Activated T-helper 9 cell treated with anti-CD3 and anti-CD28 coated beads, Interleukin-2, amount 50 U/mL, for 16 hours (primary cell): ENCODE data around the gene BLOC1S4.

Experiments used
- DNase-seq: peaks from one replicate; pipeline ENCODE4 v3.0.0-alpha.2; 2020; ENCODE audit warnings: low read depth

Gene BLOC1S4

DNA sequence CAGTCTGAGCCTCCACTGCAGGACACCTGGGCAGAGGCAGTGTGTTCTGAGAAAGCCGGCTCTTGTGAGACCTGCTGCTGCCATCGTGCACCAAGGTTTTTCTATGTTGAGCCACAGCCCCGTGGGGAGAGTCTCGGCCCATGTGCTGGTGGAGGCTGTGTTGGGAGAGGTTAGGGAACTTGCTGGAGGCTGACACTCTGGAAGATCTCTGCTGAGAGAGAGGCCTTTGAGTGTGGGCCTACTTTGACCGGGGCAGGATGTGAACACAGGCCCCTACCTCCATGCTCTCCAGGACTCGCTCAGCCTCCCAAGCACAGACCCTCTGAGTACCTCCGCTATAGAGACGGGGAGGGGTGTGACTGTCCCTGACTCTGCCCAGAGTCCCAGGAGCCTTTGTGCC lies 23.6 kb upstream of the BLOC1S4 start:
- DNase-seq: no peak

DNA sequence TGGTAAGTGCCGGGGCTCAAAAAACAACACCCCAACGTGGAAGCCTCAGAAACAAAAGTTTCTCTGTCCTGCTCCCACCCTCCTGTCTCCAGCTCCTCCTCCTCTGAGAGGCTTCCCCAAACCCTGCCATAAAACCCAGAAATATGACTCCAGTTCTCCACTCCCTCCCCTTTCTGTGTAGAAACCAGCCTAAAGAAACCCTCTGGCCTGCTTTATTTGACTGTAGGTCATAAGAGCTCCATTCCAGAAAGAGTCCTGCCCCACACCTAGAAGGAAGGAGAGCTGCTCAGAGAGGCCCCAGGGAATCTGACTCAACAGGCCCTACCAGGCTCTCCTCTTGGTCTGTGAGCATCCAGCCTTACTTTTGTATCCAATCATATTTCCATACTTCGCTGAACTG lies 23.2 kb upstream of the BLOC1S4 start:
- no peak for DNase-seq

DNA sequence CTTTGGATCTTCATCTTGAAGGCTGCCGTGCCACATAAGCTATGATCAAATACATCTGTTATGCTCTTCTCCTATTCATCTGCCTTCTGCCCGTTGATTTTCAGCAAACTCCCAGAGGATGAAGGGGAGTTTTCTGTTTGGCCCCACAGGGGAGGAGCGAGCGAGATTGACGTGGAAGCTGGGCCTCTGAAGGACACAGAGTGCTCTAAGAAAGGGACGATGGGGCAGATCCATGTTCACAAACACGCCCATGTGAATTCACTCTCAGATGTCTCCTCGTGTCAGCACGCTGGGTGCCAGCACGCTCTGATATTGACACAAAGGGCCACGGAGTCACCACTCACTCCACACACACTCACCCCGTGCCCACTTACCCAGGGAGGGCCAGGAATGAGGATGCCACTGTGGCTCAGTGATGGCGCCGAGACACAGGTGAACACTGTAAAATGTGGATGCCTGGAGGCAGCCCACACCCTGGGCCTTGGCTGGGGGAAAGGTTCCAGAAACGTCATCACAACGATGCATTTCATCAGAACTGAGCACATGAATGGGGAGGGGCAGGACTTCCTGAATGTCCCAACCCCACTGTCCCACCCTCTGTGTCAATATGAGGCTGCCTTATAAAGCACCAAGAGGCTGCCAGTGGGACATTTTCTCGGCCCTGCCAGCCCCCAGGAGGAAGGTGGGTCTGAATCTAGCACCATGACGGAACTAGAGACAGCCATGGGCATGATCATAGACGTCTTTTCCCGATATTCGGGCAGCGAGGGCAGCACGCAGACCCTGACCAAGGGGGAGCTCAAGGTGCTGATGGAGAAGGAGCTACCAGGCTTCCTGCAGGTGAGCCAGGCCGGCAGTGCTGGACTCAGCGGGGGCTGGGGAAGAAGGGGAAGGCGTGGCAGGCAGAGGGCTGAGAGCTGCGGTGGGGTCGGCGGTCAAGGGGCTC lies 22.5 kb upstream of the BLOC1S4 start, which contains the start of gene S100P:
Gene S100P (plus strand): TSS at position 648 of the 946 bp plus-strand sequence. CDS start 55 bp downstream, at position 703.
- no peak for DNase-seq

DNA sequence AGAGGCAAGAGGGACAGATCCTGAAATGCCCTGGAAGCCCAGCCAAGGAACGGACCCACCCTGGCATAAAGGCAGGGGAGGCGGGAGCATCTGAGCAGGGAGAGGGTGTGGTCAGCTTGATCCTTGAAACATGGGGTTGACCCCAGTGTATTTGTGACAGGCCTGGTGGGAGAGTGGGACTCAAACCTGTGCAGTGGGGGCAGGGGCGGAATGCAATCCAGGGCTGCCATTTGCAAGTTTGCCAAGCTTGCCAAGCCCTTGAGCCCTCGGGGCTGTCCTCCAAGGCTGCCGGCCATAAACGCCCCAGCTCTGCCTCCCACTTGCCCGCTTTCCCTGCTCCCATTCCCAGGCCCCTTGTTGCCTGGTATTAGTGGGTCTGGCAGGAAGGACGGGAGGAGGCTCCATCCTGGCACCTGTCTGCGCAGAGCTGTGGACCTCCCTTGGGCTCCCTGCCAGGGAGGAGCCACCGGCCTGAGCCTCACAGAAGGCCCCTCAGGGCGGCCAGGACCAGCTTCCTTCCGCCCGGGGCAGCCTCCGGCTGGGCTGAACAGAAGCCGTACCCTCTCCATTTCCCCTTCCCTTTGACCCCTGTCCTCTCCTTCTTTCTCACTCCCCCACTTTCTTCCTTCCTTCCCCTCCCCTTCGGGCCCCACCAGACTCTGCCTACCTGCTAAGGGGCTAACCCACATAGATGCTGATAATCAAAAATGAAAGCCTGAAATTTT lies 21.6 kb upstream of the BLOC1S4 start:
- no peak for DNase-seq

DNA sequence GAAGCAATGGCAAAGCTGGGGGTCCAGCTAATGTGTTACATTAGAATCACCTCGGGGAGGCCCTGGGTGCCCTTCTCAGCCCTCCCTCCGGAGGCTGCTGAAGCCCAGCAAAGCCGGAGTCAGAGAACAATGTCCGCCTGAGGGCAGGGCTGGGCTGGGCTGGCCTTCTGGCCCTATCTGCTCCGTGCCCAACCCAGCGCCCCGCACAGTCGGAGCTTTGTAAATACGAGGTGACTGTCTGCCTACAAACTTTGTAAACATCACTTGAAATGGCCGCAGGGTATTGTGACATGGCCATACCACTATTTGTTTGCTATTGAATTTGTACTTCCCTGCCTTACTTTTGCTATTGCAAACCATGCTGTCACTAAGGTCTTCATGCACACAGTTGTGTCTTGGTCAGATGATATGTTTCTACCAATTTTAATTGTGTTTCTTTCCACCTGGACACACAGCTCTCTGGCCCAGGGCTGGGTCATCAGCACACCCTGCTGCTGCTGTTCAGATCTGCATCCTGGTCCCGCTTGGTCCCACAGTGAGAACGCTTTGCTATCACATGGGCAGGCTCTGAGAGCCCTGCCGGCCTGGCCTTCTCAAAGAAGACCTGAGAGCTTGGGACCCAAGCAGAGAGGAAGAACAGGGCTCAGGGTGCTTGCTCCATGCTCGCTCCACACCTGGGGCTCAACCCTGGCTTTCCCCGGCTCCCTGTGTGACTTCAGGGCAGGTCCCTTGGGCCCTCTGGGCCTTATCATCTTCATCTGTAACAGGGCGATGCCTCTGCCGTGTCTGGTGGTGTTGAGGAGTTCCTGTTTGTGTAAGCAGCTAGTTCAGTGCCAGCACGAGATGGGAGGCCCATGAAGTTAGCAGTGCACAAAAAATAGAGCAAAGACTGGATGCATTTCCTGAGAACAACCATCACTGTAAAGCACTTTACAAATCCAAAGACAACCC lies 20.0 kb upstream of the BLOC1S4 start:
- DNase-seq: peak; percentile 23

DNA sequence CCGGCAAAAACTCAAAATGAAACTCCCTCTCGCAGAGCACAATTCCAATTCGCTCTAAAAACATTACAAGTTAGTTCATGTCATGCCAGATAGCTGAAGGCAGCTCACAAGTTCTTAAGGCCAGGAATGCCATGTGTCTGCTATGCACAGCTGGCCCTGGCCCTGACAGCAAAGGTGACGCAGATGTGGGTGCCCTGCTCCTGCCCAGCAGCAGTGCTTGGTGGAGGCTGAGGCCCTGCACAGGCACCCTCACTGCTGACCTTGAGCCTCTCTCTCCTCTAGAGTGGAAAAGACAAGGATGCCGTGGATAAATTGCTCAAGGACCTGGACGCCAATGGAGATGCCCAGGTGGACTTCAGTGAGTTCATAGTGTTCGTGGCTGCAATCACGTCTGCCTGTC lies 19.4 kb upstream of the BLOC1S4 start:
- no peak for DNase-seq

DNA sequence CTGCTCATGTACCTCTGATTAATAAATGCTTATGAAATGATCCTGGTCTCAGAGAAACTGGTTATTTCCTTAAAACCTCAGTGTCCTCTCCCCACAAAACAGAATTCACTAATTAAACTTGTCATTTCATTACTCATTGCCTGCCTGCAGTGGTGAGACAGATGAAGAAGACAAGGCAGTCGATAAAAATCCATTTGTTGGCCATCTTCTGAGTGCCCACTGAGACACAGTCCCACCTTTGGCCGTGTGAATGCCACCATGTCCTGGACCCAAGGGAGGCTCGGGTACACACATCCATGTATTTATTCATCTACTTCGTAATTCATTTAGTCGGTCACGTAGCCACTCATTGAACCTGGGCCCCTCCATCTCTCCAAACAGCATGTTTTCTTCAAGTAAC lies 18.8 kb upstream of the BLOC1S4 start:
- no peak for DNase-seq

DNA sequence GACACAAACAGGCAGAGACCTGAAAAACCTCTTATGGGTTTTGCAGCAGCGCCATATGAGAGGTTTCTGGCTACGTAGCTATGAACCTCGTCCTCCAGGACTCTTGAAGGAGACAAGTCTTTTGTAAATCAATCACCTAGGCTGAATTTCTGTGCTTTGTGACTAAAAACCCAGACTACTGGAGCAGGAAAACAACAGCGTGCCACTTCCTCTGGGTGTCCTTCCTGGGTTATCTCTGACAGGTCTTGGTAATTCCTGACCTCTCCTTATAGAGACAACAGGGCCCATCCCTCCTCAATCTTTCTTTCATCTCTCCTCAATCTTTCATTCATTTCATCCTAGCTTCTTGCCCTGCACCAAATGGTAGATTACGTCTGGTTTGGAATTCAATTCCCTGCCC lies 16.6 kb upstream of the BLOC1S4 start:
- DNase-seq: no peak

DNA sequence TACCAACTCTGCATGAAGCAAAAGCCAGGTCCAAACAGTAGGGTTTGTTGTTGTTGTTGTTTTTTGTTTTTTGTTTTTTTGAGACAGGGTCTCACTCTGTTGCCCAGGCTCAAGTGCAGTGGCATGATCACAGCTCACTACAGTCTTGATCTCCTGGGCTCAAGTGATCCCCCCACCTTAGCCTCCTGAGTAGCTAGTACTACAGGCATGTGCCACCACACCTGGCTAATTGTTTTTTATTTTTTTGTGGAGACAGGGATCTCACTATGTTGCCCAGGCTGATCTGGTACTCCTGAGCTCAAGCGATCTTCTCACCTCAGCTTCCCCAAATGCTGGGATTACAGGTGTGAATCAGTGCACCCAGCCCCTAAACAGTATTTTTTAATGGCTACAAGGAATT lies 16.1 kb upstream of the BLOC1S4 start:
- no peak for DNase-seq

DNA sequence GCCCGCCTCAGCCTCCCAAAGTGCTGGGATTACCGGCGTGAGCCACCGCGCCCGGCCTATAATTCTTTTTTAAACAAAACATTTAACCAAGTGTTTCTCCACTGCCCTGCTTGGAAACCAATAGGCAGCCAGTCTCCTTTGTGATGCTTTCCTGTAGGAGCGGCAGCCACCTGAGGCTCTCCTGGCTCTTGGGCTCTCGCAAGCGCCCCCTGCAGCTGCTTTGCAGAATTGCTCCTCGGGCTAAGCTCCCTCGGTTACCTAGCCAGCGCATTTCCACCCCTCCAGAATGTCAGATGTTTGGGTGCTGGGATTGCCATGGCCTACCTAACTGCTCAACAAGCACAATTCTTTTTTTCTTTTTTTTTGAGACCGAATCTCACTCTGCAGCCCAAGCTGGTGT lies 14.6 kb upstream of the BLOC1S4 start:
- DNase-seq: peak; percentile 21

DNA sequence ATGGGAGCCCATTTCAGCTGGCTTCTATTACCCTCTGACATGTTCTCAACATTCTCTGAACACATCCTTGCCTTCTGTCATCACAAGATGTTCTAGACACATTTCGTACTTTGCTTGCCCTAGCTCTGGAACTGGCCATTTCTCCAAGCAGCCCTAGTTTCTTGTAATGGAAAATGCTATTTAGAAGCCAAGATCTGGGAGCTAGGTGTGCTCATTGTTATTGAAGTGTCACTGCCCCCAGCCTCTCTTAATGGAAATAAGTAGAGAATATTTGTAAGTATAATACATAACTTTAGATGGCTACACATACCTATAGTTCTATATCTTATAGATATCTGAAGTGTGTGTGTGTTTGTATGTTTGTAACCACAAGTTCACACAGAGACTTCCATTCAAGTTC lies 13.2 kb upstream of the BLOC1S4 start:
- no peak for DNase-seq

DNA sequence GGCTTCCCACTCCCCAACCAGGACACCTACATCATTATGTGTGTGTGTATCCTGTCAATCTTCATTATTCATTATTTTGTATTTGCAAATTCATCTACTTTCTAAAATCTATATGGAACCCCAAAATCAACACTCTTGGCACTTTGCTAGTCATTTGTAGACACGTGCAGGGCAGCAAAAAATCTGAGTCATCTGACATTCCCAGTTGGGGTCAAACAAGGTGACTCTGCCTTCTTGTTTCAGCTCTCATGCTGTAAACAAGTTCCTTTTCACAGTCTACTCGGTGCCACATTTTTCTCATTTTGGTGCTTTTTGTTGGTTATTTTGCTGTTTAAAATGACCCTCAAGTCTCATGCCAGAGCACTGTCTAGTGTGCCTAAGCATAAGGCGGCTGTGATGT lies 12.2 kb upstream of the BLOC1S4 start:
- DNase-seq: no peak

DNA sequence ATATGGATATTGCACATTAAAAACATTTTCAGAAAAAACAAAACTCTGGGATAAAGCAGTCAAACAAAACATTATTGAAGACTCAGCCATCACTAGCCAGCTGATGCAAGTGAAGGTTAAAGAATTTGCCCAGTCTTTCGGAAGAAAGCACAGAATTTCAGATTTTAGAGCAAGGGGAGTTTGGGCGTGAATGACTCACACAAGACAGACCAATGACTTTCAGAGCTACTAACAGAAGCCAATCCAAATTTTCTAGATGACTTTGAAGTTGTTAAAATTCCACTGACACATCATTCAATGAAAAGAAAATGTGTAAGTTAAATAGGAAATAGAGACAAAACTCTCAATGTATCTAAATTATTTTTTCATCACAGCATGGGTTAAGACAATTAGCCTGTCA lies 10.3 kb upstream of the BLOC1S4 start:
- no peak for DNase-seq

DNA sequence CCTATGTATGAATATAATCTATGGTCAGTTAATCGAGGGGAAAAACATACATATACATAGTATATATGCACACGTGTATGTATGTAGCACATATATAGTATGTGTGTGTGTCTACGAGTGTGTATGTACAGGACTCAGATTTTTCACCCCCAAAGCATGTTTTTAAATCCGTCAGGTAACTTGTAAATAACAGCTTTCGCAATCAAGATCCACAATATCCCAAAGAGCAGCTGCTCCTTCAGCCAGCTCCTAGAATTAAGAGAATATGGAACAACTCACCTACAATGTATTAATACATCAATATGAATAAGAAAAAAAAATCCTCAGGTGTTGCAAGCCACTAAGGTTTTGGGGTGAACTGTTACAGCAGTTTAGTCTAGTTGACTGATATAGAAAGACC lies 9.8 kb upstream of the BLOC1S4 start:
- DNase-seq: no peak

DNA sequence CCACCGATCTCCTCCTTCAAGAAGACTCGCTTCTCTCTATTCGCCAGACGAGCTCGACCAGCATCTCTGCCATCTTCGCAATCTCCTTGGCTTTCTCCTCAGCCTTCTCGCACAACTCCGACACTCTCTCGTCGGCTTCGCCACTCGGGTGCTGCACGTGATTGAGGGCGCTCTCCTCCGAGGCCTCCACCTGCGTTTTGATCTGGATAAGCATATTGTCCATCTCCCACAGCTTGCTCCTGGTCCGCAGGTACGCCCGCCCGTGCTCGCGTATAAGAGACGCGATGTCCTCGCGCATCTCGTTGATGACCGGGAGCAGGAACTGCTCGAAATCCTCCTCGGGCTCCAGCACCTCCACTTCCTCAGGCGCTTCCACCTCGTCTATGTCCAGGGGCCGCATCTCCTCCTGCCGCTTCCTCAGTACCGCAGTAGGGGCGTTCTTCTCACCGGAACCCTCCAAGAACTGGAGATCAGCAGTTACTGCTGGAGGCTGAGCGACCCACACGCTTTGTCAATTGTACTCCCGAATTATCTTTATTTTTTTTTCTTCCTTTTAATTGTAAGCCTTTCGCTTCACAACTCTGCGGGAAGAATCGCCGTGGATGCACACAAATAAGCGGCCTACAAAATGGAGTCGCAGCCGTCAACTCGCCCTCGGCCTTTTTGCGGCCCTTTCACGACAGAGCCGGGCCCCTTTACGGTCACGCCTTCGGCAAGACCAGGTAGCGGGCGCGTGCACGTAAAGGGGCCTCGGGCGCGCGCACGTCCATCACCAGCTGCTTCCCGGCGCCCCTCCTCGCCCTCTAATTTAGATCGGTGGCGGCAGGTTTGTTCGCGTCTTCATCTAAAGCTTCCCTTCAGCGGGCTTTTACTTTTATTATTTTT lies 6.5 kb upstream of the BLOC1S4 start, which contains the start of gene MRFAP1L1:
Gene MRFAP1L1 (minus strand): TSS at position 636 of the 885 bp plus-strand sequence. CDS start 236 bp downstream, at position 400.
- DNase-seq: peak; percentile 96

DNA sequence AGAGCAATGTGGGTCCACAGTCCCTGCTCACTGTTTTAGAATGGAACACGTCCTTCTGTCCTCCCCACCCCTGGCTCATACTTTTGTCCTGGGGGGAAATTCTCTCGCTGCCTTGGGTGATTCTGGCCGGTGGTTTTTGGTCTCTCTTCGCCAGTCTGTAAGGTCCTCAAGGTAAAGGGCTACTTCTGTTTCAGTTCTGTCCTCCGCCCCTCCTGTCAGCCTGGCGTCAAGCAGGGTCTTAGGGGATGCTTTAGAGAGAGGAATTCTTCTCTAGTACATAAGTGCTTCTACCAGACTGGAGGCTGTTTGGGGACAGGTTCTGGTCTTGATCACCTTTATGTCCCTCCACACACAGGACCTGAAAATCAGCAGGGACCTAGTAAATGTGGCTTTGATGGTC lies 5.7 kb upstream of the BLOC1S4 start:
- no peak for DNase-seq

DNA sequence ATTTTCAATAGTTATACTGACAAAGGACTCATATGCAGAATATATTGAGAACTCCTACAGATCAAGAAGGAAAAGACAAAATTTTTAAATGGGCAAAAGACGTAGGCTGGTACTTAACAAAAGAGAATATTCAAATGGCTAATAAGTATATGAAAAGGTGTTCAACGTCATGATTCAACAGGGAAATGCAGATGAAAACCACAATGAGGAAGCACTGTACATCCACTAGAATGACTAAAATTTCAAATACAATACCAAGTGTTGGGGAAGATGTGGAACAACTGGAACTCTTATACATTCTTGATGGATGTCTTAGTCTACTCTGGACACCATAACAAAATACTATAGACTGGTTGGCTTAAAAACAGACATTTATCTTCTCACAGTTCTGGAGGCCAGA lies 5.0 kb upstream of the BLOC1S4 start:
- no peak for DNase-seq

DNA sequence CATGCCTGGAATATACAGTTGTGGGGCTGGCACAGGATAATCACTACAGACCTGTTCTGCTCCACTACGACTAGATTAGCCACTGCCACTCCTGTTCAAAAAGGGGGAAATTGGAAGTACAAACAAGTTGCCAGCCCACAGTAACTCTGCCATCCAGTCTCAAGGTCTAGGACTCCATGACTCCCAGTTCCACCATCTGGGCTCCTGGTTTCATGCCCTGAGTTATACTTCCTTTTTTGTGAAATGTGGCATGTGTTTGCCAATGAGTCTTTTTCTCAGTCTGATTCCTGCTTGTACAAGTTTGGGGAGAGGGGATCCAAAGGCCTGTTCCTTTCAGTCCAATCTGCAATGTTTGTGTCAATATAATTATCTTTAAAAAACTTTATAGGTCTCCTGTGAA lies 1.0 kb upstream of the BLOC1S4 start:
- no peak for DNase-seq

DNA sequence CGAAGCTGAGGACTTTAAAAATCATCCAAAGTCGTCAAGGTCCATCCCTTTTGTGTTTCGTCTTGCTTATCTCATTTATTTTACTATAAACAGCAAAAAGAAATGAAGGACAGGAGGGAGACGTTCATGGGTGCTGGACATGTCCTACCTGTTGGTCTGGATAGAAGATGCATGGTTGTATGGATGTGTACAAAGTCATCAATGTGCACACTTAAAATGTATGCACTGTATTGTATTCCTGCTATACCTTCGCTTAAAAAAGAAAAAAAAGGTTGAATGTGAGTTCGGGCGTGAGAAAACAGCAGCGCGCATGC lies 313 bp upstream of the BLOC1S4 start:
- DNase-seq: no peak

DNA sequence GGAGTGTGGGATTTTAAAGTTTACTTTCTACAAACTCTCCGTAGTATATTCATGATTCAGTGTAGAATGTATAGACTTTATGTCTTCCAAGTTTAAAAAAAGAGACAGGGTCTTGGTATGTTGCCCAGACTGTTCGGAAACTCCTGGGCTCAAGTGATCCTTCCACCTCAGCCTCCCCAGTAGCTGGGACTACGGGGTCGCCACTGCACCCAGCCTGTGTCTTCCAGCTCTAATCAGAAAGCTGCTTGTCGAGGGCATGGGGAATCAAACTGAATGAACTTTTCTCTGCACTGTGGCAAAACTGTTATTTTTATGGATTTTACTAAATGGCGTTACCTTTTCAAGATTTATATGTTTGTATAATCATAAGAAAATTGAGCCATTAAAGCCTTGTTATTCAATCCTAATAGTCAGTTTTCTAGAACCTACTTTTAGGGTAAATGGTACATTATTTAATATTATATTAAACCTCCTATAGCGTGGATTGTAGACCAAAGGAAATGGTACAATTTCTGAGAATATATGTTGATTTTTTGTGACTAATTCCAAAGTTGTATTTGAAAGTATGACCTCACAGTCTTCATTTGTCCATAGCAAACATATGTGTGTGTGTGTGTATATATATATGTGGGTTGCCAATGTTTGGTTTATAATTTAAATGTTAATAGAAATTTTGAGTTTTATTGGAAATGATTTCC lies 1.1 kb downstream of the BLOC1S4 start:
- DNase-seq: no peak
